WI38 (cell line): Measurements from ENCODE around the gene SH3YL1.

ENCODE experiments used
- H3K4me3 ChIP-seq: 2 replicates; pipeline ENCODE4 v1.5.1; 2011; ENCODE audit warnings: low read depth, mild to moderate bottlenecking, control low read depth, low read length
- TF ChIP-seq, protein P1 (sequence below): IDR thresholded peaks from 2 replicates; pipeline ENCODE4 v1.5.1; 2012; ENCODE audit warnings: low read depth, mild to moderate bottlenecking, control low read depth, low read length

The SH3YL1 gene

DNA sequence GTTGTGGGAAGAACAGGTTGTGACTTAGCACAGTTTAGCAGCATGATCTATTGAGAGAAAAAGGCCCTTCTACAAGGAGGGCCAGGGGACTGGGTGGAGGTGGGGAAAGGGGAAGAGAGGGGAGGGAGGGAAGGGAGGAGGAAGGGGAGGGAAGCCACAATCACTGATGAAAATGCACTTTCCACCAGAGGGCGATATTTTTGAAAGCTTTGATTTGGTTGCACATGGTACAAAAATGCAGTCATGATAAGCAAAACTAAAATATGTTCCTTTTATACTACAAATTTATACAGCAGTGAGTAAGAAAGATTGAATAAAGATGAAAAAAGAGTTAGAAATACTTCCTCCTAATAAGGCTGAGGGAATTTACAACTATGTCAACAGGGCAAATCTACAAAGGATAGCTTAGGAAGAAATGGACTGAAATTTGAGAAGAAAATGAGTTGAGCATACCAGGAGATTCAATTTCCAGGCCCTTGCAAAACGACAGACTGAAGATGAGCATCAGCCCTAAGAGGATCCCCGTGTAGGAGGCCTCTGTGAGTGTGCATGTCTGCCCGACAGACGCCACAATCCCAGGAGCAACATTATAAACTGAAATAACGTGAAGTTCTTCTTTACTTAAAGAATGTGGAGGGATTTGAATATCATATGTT is 17.2 kb downstream of the SH3YL1 start:
- TF ChIP-seq, protein P1, sequence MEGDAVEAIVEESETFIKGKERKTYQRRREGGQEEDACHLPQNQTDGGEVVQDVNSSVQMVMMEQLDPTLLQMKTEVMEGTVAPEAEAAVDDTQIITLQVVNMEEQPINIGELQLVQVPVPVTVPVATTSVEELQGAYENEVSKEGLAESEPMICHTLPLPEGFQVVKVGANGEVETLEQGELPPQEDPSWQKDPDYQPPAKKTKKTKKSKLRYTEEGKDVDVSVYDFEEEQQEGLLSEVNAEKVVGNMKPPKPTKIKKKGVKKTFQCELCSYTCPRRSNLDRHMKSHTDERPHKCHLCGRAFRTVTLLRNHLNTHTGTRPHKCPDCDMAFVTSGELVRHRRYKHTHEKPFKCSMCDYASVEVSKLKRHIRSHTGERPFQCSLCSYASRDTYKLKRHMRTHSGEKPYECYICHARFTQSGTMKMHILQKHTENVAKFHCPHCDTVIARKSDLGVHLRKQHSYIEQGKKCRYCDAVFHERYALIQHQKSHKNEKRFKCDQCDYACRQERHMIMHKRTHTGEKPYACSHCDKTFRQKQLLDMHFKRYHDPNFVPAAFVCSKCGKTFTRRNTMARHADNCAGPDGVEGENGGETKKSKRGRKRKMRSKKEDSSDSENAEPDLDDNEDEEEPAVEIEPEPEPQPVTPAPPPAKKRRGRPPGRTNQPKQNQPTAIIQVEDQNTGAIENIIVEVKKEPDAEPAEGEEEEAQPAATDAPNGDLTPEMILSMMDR = peak; percentile 39; the same call in 1 of the 2 replicates
- no peak overlapping the region for H3K4me3 ChIP-seq

DNA sequence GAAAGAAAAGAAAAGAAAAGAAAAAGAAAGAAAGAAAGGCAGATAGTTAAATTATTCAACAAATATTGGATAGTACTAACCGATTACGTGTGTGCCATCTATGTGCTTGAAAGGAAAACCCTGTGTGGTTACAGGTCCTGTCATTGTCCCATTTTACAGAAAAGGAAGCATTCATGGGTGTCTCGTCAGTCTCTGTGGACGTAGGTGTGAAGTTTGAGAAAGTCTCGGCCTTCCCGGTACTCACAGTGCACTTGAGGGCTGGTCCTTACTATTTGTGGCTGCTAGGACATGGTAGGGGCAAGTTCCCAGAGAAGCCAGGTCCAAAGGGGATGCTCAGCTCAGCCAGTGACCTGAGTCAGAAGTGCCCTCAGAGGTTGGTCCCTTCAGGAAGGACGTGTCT is 19.3 kb downstream of the SH3YL1 start:
- TF ChIP-seq, protein P1 = no peak
- H3K4me3 ChIP-seq = no peak overlapping the region

DNA sequence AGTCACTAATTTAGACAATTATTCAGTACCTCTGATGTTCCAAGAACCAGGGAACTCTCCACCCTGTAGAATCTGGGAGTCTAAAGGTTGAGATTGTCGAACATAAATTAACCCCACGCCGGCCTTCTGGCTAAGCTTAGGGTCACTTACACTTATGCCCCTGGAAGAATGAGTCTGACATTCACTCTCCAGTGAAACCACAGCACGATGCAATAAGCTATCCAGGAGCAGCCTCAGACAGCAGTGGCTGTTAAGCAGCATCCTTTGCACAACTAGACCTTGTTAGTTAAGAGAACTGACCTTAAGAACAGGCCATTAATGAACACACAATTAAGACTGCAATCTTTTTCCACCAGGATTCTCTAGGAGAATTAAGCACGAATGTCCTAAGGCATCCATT is 25.0 kb downstream of the SH3YL1 start:
- no peak overlapping the region for H3K4me3 ChIP-seq
- TF ChIP-seq, protein P1 = no peak

DNA sequence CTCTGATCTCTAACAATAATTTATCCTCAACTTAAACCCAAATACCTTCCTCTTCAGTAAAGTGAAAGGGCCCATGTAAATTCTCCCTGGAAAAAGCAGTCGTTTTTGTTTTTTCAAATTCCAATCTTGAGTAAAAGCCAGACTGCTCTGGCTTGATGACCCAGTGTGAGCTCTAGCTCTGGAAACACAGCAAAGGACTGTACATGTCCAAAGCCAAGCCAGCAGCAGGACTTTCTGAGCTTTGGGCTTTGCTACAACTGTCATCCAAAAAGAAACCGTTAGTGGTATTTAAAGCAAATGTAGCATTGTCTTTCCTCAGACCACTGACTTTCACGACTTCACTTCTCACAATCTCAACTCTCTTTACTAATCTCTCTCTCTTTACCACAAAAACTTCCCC is 25.4 kb downstream of the SH3YL1 start:
- TF ChIP-seq, protein P1 = no peak
- no peak overlapping the region for H3K4me3 ChIP-seq

DNA sequence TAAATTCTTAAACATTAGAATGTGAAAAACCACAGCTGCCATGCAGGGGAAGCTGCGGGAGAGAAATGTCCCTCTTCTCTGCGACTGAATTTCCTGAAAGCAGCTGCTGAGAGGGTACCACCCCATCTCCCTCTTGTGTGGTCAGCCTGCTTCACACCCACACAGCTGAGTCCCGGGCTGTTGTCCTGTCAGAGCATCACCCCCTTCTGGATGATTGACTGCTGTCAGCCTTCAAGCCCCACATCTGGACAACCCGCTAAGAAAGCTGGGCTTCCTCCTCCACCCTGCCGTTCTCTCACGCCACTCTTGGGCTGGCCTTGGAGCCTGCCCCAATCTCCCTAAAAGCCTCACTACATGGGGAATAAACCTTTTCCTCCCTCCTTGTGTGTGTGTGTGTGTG is 26.0 kb downstream of the SH3YL1 start:
- TF ChIP-seq, protein P1 = no peak
- no peak overlapping the region for H3K4me3 ChIP-seq

DNA sequence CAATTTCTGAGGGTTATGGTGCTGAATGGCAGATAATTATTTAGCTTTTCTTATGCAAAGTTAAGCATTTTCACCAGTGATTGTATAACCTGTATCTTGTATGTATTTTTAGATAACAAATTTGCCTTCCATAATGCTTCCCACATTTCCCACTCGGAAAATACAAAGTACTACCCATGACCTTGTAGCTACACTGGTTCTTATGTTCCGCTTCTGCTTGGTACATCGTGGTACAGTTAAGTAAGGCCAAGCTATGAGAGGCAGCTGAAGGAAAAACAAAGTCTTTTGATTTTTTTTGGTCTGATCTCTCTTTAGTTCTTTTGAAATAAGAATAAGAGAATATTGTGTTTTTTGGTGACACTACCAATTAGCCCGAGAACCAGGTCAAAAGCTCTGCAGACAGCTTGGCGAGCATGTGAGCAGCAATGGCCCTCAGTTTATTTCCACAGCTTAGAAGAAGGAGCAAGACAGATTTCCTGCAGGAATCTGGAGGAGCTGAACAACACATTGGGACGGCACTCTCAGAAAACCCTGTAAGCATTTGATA is 26.8 kb downstream of the SH3YL1 start:
- TF ChIP-seq, protein P1 = no peak
- no peak overlapping the region for H3K4me3 ChIP-seq

DNA sequence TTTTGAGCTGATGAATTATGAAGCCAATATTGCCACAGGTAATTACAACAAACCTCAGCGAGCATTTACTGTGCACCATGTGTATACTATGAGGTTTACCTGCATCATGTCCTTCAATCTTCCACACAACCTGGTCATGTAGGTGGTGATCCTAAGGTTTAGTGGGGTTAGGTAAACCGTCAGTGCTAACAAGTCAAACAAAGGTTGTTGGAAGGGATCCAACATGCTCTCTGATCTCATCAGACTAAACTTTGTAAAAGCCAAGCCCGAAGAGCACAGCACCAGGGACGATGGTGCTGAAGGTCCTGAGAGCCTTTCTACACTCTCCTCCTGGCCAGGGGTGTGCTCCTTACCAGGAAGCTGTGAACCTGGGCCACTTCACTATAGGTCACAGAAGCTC is 29.4 kb downstream of the SH3YL1 start:
- TF ChIP-seq, protein P1 = no peak
- no peak overlapping the region for H3K4me3 ChIP-seq
